Natural killer cell (primary cell): Measurements from ENCODE around the gene RBM10. TPM values are rescaled to one million over a fixed set of nuclear protein-coding genes. Genes with fewer than 3 reads are reported as not detected.
A peak's percentile ranks its signal among the peaks of the same experiment; 100 is the strongest.

Source experiments
- ATAC-seq, 3 donors: fragments of 150-1000 bp in 2 of 3; fragments of 200-7000 bp in 1 of 3; cut with Tn5 transposase; 1 replicate in 1 of 3; 2 replicates in 2 of 3; pipeline ENCODE4 v1.10.0; 2021; ENCODE audit warnings: mild to moderate bottlenecking in 2 of 3, moderate library complexity in 2 of 3
- DNase-seq, 2 donors: peaks; one replicate each; pipeline versions ENCODE4 v3.0.0 to v3.0.0-alpha.2; 2013 to 2021; ENCODE audit warnings: mixed read lengths in 1 of 2
- H3K27ac ChIP-seq: one replicate; pipeline ENCODE4 v1.5.1; 2013; ENCODE audit warnings: mild to moderate bottlenecking, low read length
- H3K27me3 ChIP-seq: one replicate; pipeline ENCODE4 v1.6.1; 2013; ENCODE audit warnings: low read length; ENCODE audit not compliant: control insufficient read depth, insufficient read depth
- H3K36me3 ChIP-seq: one replicate; pipeline ENCODE4 v1.6.1; 2013; ENCODE audit warnings: low read length; ENCODE audit not compliant: control insufficient read depth, insufficient read depth
- H3K4me1 ChIP-seq: one replicate; pipeline ENCODE4 v1.6.1; 2013; ENCODE audit warnings: low read length; ENCODE audit not compliant: control insufficient read depth, insufficient read depth
- H3K4me3 ChIP-seq: one replicate; pipeline ENCODE4 v1.5.1; 2013; ENCODE audit warnings: low read length
- H3K9me3 ChIP-seq: one replicate; pipeline ENCODE4 v1.6.1; 2013; ENCODE audit warnings: low read length; ENCODE audit not compliant: control insufficient read depth, insufficient read depth
- H3K27ac Mint-ChIP-seq, 2 donors: one replicate each; pipeline ENCODE4 v1.8.0; 2022; ENCODE audit warnings: mild to moderate bottlenecking in 2 of 2, mixed read lengths in 2 of 2, moderate library complexity in 1 of 2
- H3K27me3 Mint-ChIP-seq, 2 donors: one replicate each; pipeline ENCODE4 v1.8.0; 2022; ENCODE audit warnings: low read depth in 2 of 2, mixed read lengths in 2 of 2
- H3K36me3 Mint-ChIP-seq: one replicate; pipeline ENCODE4 v1.8.0; 2022; ENCODE audit warnings: mixed read lengths
- H3K4me1 Mint-ChIP-seq, 2 donors: one replicate each; pipeline ENCODE4 v1.8.0; 2022; ENCODE audit warnings: mixed read lengths in 2 of 2
- H3K4me3 Mint-ChIP-seq: one replicate; pipeline ENCODE4 v1.8.0; 2022; ENCODE audit warnings: mild to moderate bottlenecking, moderate library complexity, mixed read lengths
- H3K9me3 Mint-ChIP-seq, 2 donors: one replicate each; pipeline ENCODE4 v1.8.0; 2022; ENCODE audit warnings: mixed read lengths in 2 of 2
- CTCF ChIP-seq: fragments of 200-600 bp; IDR thresholded peaks from one replicate; pipeline ENCODE4 v1.8.0; 2022; ENCODE audit warnings: antibody characterized with exemption
- WGBS: methylation state at CpG from one replicate; pipeline ENCODE4 v1.1.7; 2013; ENCODE audit warnings: missing lambda C conversion rate; ENCODE audit not compliant: insufficient coverage; 5-methylcytosine and 5-hydroxymethylcytosine counted together
- intact Hi-C: fragments of 100-400 bp; cut with micrococcal nuclease; formaldehyde crosslinking; loops from one replicate; pipeline ENCODE4 v1.14.2; 2022
- total RNA-seq, 4 donors: library from RNA; stranded (reverse); fragments of 120-200 nt in 1 of 4; gene quantifications; one replicate each; pipeline versions ENCODE4 v1.2.3 to v1.2.4, GENCODE V29; 2013 to 2022

Gene RBM10
- total RNA-seq, 3 donors from 2014 or later (not counting 1 experiment from before 2014, with no cell fraction given), result 37.5 to 43.7 (median 39.4) TPM

- Mint-ChIP-seq H3K4me3 (peak overlapping the region; percentile 37), H3K27me3 (no peaks in the 10 kb centered on the region), H3K36me3 (no peaks in the 10 kb centered on the region), H3K9me3 (no peaks in the 10 kb centered on the region), H3K4me1 (peaks cover 17 to 20% of the 10 kb centered on the region in 2 donors), H3K27ac (peak overlapping the region; percentile 97 to 99)
- Histone ChIP-seq H3K36me3 (peaks cover 21% of the 10 kb centered on the region), H3K27me3 (no peaks in the 10 kb centered on the region), H3K4me1 (peaks cover 8% of the 10 kb centered on the region), H3K27ac (no peak overlapping the region), H3K9me3 (no peaks in the 10 kb centered on the region), H3K4me3 (no peak overlapping the region)
- TF ChIP-seq CTCF, result no peak
- intact Hi-C loops, result no loop called here
- 78% methylated on average over 2 of the region's 2 CpGs for WGBS
- no peak for ATAC-seq
- no peak for DNase-seq
These were observed 86.1 kb downstream of the RBM10 start for GRCh38 chrX:47231167-47231566.

- Histone ChIP-seq H3K9me3 (no peaks in the 10 kb centered on the region), H3K27me3 (no peaks in the 10 kb centered on the region), H3K4me1 (peaks cover 8% of the 10 kb centered on the region), H3K36me3 (peaks cover 10% of the 10 kb centered on the region), H3K27ac (peak overlapping the region; percentile 98), H3K4me3 (peak overlapping the region; percentile 70)
- H3K9me3 Mint-ChIP-seq, result no peaks in the 10 kb centered on the region
- no peak for TF ChIP-seq CTCF
- peak overlapping the region; percentile 98 for H3K4me3 Mint-ChIP-seq
- intact Hi-C loops, result no loop called here
- no peak for ATAC-seq
- DNase-seq, result no peak
- H3K27ac Mint-ChIP-seq, result peak overlapping the region; percentile 97 to 99
- no peaks in the 10 kb centered on the region for H3K27me3 Mint-ChIP-seq
- peaks cover 17 to 20% of the 10 kb centered on the region in 2 donors for H3K4me1 Mint-ChIP-seq
- 69% methylated on average over 8 of the region's 8 CpGs for WGBS
- H3K36me3 Mint-ChIP-seq, result no peaks in the 10 kb centered on the region
These were observed 87.3 kb downstream of the RBM10 start for GRCh38 chrX:47232197-47232802.

GRCh38 chrX:47232803-47233332 lies 87.8 kb downstream of the RBM10 start, which contains the start of gene USP11:
Gene USP11 (plus strand): TSS chrX:47233009. CDS start chrX:47233044, 35 bp downstream.
- under 1% methylated on average over 46 of the region's 46 CpGs for WGBS
- intact Hi-C loops, result loop anchor here (1.0 kb wide), 1 partner anchor 16 kb away; no protein-coding TSS in a partner anchor

More at GRCh38 chrX:47232803-47233332, 87.8 kb downstream of the RBM10 start, which contains the start of gene USP11:
- ATAC-seq (peak; percentile 15 to 22 (median 19)), DNase-seq (peak; percentile 48 to 77)
- peak within 1 kb of the TSS; percentile 98 for H3K4me3 Mint-ChIP-seq
- H3K27me3 ChIP-seq, result no peaks in the 10 kb centered on the region
- H3K4me1 ChIP-seq, result peaks cover 8% of the 10 kb centered on the region
- H3K9me3 ChIP-seq, result no peaks in the 10 kb centered on the region
- no peak for TF ChIP-seq CTCF
- H3K27ac ChIP-seq, result peak within 1 kb of the TSS; percentile 98
- H3K4me3 ChIP-seq, result peak within 1 kb of the TSS; percentile 70
- peaks cover 9% of the 10 kb centered on the region for H3K36me3 ChIP-seq
- H3K4me1 Mint-ChIP-seq, result peaks cover 17 to 20% of the 10 kb centered on the region in 2 donors
- H3K9me3 Mint-ChIP-seq, result no peaks in the 10 kb centered on the region
- peak within 1 kb of the TSS; percentile 97 to 99 for H3K27ac Mint-ChIP-seq
- no peaks in the 10 kb centered on the region for H3K36me3 Mint-ChIP-seq
- no peaks in the 10 kb centered on the region for H3K27me3 Mint-ChIP-seq
